Cardiac fibroblast (primary cell): ENCODE results near the gene CCDC66.
"Not testable (repeated sequence)": the region's sequence is repeated elsewhere in the genome, so short reads cannot be mapped to it uniquely, and the experiment has no call there.

Experiments
- DNase-seq, 2 donors: peaks; one replicate each; pipeline versions ENCODE4 v3.0.0 to v3.0.0-alpha.2; 2010; ENCODE audit warnings: low read depth in 2 of 2
- H3K4me3 ChIP-seq, 2 donors: replicated peaks in 1 of 2; 1 replicate in 1 of 2; 2 replicates in 1 of 2; pipeline ENCODE4 v1.5.1; 2011; ENCODE audit warnings: low read depth in 2 of 2, low read length in 2 of 2, mild to moderate bottlenecking in 2 of 2, moderate library complexity in 1 of 2
- TF ChIP-seq, protein P1 (sequence below): IDR thresholded peaks from one replicate; pipeline ENCODE4 v1.5.1; 2011; ENCODE audit warnings: low read depth, mild to moderate bottlenecking, low read length, inconsistent platforms

The CCDC66 gene

DNA sequence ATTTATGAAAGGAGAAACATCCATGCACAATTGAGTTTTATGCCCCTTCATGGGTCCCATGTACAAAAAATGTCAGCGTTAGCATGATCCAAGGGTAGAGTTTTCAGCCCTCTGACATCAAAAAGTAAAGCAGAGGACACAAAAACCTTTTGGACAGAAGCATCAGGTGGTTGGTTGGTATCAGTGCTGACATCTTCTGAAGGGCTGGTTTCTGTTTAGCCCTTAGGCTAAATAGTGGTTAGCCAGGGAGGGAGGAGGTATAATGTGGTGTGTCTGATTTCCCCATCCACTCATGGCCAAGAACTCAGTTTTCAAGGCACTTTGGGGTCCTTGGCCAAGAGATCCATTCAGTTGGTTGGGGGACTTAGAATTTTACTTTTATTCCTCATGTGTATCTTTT, 16.5 kb downstream of the CCDC66 start:
- no peak for DNase-seq
- TF ChIP-seq, protein P1, sequence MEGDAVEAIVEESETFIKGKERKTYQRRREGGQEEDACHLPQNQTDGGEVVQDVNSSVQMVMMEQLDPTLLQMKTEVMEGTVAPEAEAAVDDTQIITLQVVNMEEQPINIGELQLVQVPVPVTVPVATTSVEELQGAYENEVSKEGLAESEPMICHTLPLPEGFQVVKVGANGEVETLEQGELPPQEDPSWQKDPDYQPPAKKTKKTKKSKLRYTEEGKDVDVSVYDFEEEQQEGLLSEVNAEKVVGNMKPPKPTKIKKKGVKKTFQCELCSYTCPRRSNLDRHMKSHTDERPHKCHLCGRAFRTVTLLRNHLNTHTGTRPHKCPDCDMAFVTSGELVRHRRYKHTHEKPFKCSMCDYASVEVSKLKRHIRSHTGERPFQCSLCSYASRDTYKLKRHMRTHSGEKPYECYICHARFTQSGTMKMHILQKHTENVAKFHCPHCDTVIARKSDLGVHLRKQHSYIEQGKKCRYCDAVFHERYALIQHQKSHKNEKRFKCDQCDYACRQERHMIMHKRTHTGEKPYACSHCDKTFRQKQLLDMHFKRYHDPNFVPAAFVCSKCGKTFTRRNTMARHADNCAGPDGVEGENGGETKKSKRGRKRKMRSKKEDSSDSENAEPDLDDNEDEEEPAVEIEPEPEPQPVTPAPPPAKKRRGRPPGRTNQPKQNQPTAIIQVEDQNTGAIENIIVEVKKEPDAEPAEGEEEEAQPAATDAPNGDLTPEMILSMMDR, result no peak
- H3K4me3 ChIP-seq, result no peak overlapping the region

DNA sequence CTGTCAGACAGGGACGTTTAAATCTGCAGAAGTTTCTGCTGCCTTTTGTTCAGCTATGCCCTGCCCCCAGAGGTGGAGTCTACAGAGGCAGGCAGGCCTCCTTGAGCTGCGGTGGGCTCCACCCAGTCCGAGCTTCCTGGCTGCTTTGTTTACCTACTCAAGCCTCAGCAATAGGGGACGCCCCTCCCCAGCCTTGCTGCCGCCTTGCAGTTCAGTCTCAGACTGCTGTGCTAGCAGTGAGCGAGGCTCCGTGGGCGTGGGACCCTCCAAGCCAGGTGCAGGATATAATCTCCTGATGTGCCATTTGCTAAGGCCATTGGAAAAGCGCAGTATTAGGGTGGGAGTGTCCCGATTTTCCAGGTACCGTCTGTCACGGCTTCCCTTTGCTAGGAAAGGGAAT, 25.0 kb downstream of the CCDC66 start:
- DNase-seq, H3K4me3 ChIP-seq: not testable (repeated sequence)

DNA sequence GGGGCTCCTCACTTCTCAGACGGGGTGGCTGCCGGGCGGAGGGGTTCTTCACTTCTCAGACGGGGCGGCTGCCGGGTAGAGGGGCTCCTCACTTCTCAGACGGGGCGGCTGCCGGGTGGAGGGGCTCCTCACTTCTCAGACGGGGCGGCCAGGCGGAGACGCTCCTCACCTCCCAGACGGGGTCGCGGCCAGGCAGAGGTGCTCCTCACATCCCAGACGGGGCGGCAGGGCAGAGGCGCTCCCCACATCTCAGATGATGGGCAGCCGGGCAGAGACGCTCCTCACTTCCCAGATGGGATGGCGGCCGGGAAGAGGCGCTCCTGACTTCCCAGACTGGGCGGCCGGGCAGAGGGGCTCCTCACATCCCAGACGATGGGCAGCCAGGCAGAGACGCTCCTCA, 27.3 kb downstream of the CCDC66 start:
- DNase-seq, H3K4me3 ChIP-seq: not testable (repeated sequence)

DNA sequence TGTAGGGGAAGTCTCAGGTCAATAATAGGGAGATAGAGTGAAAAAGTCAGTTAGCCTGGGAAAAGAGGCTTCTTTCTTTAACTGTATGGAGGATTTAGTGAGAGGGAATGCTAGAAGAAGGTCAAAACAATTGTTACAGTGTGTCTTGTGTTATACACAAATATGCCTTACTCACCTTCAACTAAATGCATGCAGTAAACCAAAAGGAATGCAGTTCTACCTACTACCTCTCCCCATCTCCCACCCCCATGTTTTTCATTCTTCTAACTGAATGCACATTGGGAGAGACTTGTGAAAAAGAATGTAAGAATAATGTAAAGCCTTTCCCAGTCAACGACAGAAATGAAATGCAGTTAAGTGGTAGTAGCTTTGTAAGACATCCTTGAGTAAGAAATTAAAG, 33.8 kb downstream of the CCDC66 start:
- H3K4me3 ChIP-seq, result no peak overlapping the region
- DNase-seq, result peak in 1 of 2 donors; percentile 25
- TF ChIP-seq, protein P1, result no peak

DNA sequence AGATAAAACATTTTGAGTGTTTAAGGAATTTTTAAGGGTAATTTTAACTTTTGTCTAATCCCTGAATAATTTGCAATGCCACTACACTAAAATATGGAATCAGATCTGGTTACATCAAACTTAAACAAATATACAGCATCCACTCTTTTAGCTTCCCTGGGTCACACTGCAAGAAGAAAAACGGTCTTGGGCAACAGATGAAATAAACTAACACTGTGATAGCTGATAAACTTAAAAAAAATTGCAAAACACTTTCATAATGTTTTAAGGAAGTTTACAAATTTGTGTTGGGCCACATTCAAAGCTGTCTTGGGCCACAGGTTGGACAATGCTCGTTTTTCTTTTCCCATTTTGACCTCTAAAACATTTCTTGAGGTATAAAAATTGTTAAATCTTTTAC, 34.3 kb downstream of the CCDC66 start:
- TF ChIP-seq, protein P1, result no peak
- no peak overlapping the region for H3K4me3 ChIP-seq
- peak in 1 of 2 donors; percentile 10 for DNase-seq

DNA sequence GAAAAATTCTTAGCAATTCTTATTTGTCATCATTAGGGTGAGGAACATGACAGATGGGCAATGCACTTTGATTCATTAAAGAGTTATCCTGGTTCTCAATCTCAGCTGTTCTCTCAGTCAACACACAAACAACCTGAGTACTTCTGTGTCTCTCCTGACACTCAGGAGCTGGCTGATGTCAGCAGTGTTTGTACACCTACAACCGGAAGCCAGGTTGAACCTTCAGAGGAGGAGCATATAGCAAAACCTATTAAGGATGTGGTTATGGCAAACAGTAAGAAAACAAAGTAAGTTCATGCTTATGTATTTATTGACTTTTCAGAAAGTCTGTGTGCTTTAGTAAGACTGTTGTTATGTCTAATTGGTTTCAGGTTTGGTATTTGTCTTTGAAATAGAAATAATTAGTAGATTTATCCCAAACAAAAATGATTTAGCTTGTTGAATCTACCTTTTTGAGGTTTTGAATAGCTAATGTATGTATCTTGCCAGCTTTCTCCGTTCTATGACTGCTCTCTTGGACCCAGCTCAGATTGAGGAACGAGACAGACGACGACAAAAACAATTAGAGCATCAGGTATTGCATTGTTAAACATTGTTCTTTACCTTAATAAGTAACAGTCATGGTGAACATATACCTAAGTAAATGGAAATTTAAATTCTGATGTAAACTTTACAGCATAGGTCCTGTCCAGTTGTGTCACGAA, 36.6 kb downstream of the CCDC66 start:
- no peak for DNase-seq
- TF ChIP-seq, protein P1, result no peak
- H3K4me3 ChIP-seq, result no peak overlapping the region

DNA sequence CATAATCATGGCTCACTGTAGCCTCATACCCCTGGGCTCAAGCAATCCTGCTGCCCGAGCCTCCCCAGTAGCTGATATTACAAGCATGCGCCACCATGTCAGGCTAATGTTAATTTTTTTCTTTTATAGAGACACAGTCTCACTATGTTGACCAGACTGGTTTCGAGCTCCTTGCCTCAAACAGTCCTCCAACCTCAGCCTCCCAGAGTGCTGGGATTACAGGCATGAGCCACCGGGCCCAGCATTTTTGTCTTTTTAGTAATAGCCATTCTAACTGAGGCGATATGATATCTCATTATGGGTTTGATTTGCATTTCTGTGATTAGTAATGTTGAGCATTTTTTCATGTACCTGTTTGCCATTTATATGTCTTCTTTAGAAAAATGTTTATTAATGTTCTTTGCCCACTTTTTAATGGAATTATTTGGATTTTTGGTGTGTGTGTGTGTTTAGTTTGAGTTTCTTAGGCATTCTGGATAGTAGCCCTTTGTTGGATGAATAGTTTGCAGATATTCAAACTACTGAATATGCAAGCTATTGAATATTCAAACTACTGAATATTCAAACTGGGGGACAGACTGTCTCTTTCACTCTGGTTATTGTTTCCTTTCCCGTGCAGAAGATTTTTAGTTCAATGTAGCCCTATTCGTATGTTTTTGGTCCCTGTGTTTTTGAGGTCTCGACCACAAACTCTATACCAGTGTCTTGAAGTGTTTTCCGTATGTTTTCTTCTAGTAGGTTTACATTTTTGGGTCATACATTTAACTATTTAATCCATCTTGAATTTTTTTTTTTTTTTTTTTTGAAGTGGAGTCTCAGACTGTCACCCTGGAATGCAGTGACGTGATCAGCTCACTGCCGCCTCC, 39.2 kb downstream of the CCDC66 start:
- TF ChIP-seq, protein P1, result no peak
- no peak for DNase-seq
- no peak overlapping the region for H3K4me3 ChIP-seq

DNA sequence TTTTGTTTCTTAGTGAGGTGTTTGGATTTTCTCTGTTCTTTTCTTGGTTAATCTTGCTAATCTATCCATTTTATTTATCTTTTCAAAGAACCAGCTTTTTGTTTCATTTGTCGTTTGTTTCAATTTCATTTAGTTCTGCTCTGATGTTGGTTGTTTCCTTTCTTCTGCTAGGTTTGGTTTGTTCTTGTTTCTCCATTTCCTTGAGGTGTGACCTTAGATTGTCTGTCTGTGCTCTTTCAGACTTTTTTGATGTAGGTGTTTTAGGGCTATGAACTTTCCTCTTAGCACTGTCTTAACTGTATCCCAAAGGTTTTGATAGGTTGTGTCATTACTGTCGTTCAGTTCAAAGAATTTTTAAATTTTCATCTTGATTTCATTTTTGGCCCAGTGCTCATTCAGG, 51.5 kb downstream of the CCDC66 start:
- H3K4me3 ChIP-seq, DNase-seq: not testable (repeated sequence)
